ENCODE measurements around the gene PRPSAP2. TPM values are rescaled to one million over a fixed set of nuclear protein-coding genes. Genes with fewer than 3 reads are reported as not detected.
A peak's percentile ranks its signal among the peaks of the same experiment; 100 is the strongest.

PRPSAP2 gene
- total and polyA plus RNA-seq, 2 donors (not counting 1 experiment from before 2014, with no cell fraction given) = 27.1 to 58.8 TPM

DNA sequence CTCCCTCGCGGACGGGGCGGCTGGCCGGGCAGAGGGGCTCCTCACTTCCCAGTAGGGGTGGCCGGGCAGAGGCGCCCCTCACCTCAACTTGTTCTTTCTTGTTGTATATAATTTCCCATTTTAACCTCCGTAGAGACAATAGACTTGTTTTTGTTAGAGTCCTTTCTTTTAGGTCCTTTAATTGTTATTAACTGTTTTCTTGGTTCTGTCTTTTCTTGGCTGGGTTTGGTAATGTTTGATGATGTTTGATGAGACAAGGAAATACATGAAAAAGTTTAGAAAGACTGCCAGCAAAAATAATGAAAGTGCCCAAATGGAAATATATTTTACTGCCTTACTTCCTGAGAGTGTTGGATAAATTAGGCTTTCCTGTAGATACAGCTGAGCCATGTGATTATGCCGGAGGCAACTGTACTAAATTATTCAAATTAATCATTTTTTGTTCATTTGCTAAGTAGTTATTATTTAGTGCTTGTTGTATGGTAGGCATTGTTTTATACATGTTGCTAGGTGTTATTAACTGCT lies 30.9 kb downstream of the PRPSAP2 start:
- ATAC-seq (ENCODE audit: low read depth) (no peak), DNase-seq (no peak)
- Histone ChIP-seq H3K79me2 (ENCODE audit: control insufficient read depth, insufficient read depth, low read length) (peaks cover 4% of the 10 kb centered on the region), H3K9ac (ENCODE audit: low read length) (no peak overlapping the region), H3K36me3 (replicated peaks in 1 of 2; ENCODE audit: control extremely low read depth in 1 of 2, control insufficient read depth in 1 of 2, extremely low read depth in 1 of 2, insufficient read depth in 2 of 2, low read length in 1 of 2) (peaks cover 8 to 37% of the 10 kb centered on the region in 2 experiments), H3K4me3 (ENCODE audit: control extremely low read depth in 1 of 5, extremely low read depth in 1 of 5, insufficient read depth in 1 of 5, low read depth in 2 of 5, low read length in 4 of 5) (no peak overlapping the region), H4K20me1 (ENCODE audit: control insufficient read depth, insufficient read depth, low read length, poor library complexity, severe bottlenecking) (no peaks in the 10 kb centered on the region), H2AFZ (ENCODE audit: insufficient read depth, low read depth, low read length, poor library complexity, severe bottlenecking) (no peak overlapping the region), H3K9me3 (ENCODE audit: control extremely low read depth in 1 of 3, control insufficient read depth in 2 of 3, insufficient read depth in 1 of 3, low read length in 2 of 3) (no peaks in the 10 kb centered on the region), H3K4me1 (ENCODE audit: control insufficient read depth in 2 of 2, insufficient read depth in 2 of 2, low read length in 2 of 2) (peaks cover 0 to 3% of the 10 kb centered on the region in 2 donors), H3K4me2 (replicated peaks; ENCODE audit: low read depth, low read length, poor library complexity, severe bottlenecking) (no peak overlapping the region), H3K27ac (ENCODE audit: low read length in 2 of 2) (no peak overlapping the region), H3K27me3 (replicated peaks in 1 of 4; ENCODE audit: control extremely low read depth in 1 of 4, control insufficient read depth in 3 of 4, insufficient read depth in 4 of 4, low read length in 3 of 4) (no peaks in the 10 kb centered on the region)
- H3K27ac Mint-ChIP-seq = peak overlapping the region; percentile 27
- CTCF ChIA-PET = no interaction called here
- H3K4me1 Mint-ChIP-seq = peaks cover 9% of the 10 kb centered on the region
- TF ChIP-seq, protein P1, sequence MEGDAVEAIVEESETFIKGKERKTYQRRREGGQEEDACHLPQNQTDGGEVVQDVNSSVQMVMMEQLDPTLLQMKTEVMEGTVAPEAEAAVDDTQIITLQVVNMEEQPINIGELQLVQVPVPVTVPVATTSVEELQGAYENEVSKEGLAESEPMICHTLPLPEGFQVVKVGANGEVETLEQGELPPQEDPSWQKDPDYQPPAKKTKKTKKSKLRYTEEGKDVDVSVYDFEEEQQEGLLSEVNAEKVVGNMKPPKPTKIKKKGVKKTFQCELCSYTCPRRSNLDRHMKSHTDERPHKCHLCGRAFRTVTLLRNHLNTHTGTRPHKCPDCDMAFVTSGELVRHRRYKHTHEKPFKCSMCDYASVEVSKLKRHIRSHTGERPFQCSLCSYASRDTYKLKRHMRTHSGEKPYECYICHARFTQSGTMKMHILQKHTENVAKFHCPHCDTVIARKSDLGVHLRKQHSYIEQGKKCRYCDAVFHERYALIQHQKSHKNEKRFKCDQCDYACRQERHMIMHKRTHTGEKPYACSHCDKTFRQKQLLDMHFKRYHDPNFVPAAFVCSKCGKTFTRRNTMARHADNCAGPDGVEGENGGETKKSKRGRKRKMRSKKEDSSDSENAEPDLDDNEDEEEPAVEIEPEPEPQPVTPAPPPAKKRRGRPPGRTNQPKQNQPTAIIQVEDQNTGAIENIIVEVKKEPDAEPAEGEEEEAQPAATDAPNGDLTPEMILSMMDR (IDR thresholded peaks at IDR 0.05) = no peak
- TF ChIP-seq EZH2 (IDR thresholded peaks at IDR 0.05; ENCODE audit: borderline replicate concordance, insufficient read depth, low read depth, low read length, poor library complexity, severe bottlenecking) = no peak
- H3K4me3 Mint-ChIP-seq = no peak overlapping the region
- intact Hi-C loops (cut with micrococcal nuclease) = no loop called here
- no peaks in the 10 kb centered on the region for H3K27me3 Mint-ChIP-seq
- no peaks in the 10 kb centered on the region for H3K9me3 Mint-ChIP-seq (ENCODE audit: insufficient read depth)
- POLR2A ChIA-PET = no interaction called here
- WGBS (ENCODE audit: insufficient coverage) = no CpG with 5 or more reads among the region's 9 CpGs

GRCh38 chr17:18889658-18890057 lies 31.7 kb downstream of the PRPSAP2 start:
- Histone ChIP-seq H2AFZ (ENCODE audit: insufficient read depth, low read depth, low read length, poor library complexity, severe bottlenecking) (no peak overlapping the region), H3K4me3 (ENCODE audit: control extremely low read depth in 1 of 5, extremely low read depth in 1 of 5, insufficient read depth in 1 of 5, low read depth in 2 of 5, low read length in 4 of 5) (no peak overlapping the region), H3K36me3 (replicated peaks in 1 of 2; ENCODE audit: control extremely low read depth in 1 of 2, control insufficient read depth in 1 of 2, extremely low read depth in 1 of 2, insufficient read depth in 2 of 2, low read length in 1 of 2) (peaks cover 6 to 31% of the 10 kb centered on the region in 2 experiments), H3K79me2 (ENCODE audit: control insufficient read depth, insufficient read depth, low read length) (peaks cover 4% of the 10 kb centered on the region), H3K9me3 (ENCODE audit: control extremely low read depth in 1 of 3, control insufficient read depth in 2 of 3, insufficient read depth in 1 of 3, low read length in 2 of 3) (no peaks in the 10 kb centered on the region), H3K27me3 (replicated peaks in 1 of 4; ENCODE audit: control extremely low read depth in 1 of 4, control insufficient read depth in 3 of 4, insufficient read depth in 4 of 4, low read length in 3 of 4) (no peaks in the 10 kb centered on the region), H3K27ac (ENCODE audit: low read length in 2 of 2) (no peak overlapping the region), H3K9ac (ENCODE audit: low read length) (no peak overlapping the region), H4K20me1 (ENCODE audit: control insufficient read depth, insufficient read depth, low read length, poor library complexity, severe bottlenecking) (no peaks in the 10 kb centered on the region), H3K4me1 (ENCODE audit: control insufficient read depth in 2 of 2, insufficient read depth in 2 of 2, low read length in 2 of 2) (peaks cover 0 to 3% of the 10 kb centered on the region in 2 donors), H3K4me2 (replicated peaks; ENCODE audit: low read depth, low read length, poor library complexity, severe bottlenecking) (no peak overlapping the region)
- no peaks in the 10 kb centered on the region for H3K27me3 Mint-ChIP-seq
- DNase-seq = no peak
- no peak overlapping the region for H3K4me3 Mint-ChIP-seq
- H3K9me3 Mint-ChIP-seq (ENCODE audit: insufficient read depth) = no peaks in the 10 kb centered on the region
- no peak overlapping the region for H3K27ac Mint-ChIP-seq
- peaks cover 9% of the 10 kb centered on the region for H3K4me1 Mint-ChIP-seq
- 100% methylated on average over 3 of the region's 5 CpGs for WGBS (ENCODE audit: insufficient coverage)
- POLR2A ChIA-PET = no interaction called here
- ATAC-seq (ENCODE audit: low read depth) = no peak
- intact Hi-C loops (cut with micrococcal nuclease) = no loop called here
- CTCF ChIA-PET = no interaction called here
- TF ChIP-seq, protein P1 (IDR thresholded peaks at IDR 0.05) = no peak
- TF ChIP-seq EZH2 (IDR thresholded peaks at IDR 0.05; ENCODE audit: borderline replicate concordance, insufficient read depth, low read depth, low read length, poor library complexity, severe bottlenecking) = no peak

All from B cell (primary cell).